Stimulated activated CD8-positive, alpha-beta memory T cell treated with anti-CD3 and anti-CD28 coated beads, Interleukin-2, amount 100 ng/mL, for 48 hours (primary cell): ENCODE measurements around the gene EEFSEC.

Experiments
- DNase-seq, 2 donors: peaks; one replicate each; pipeline ENCODE4 v3.0.0-alpha.2; 2020; ENCODE audit warnings: low read depth in 2 of 2

Gene EEFSEC

GRCh38 chr3:128153156-128154041, at the start of gene EEFSEC:
Gene EEFSEC, plus strand, starts transcription at chr3:128153481. Its CDS starts 27 bp downstream, at chr3:128153508.
- DNase-seq: peak; percentile 77 to 83

GRCh38 chr3:128107834-128108233, 45.4 kb upstream of the EEFSEC start:
- no peak for DNase-seq

- no peak for DNase-seq
These were observed 42.1 kb upstream of the EEFSEC start for GRCh38 chr3:128111147-128111546.

- DNase-seq: peak in 1 of 2 donors; percentile 24
These were observed 40.8 kb upstream of the EEFSEC start for GRCh38 chr3:128112357-128112968.

DNA sequence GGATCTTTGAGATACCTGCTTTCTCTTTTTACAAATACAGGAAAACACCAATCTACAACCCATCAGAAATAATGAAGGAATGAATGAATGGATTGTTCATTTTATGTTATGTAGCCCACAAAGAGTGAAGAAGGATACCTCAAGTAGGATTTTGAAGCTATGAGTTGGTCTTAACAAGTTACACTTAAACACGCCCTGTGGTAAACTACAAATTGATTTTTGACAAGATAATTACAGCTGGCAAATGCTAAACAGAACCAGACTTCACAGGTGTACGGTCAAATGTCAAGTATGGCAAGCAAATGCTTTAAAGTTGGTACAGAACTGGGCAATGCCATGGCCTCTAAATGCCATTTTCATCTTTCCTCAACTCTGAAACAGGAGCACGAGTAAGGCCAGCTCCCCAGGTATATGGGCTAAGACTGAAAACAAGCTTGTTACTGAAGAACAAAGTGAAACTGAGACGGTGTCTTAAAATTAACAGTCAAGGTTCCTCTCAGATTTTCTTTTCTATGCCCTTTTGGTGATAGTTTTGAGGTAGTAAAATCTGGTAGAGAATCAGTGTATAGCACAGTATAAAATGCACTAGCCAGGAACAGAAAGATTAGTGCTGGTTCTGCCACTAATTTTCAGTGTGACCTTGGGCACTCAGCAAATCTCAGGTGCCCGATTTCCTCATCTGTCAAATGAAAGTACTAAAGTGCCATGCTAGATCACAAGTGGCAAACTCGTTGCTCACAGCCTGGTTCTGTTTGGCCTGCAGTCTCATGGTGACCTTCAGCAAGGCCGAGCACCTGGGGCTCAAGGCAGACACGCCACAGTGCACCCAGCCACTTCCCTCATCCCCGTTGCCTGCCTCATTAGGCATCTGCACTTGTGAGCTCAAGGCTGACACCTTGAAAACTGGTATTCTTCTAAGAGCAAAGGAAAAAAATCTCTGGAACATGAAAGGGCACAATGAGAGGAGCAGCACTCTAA, 39.2 kb upstream of the EEFSEC start:
- DNase-seq: no peak

DNA sequence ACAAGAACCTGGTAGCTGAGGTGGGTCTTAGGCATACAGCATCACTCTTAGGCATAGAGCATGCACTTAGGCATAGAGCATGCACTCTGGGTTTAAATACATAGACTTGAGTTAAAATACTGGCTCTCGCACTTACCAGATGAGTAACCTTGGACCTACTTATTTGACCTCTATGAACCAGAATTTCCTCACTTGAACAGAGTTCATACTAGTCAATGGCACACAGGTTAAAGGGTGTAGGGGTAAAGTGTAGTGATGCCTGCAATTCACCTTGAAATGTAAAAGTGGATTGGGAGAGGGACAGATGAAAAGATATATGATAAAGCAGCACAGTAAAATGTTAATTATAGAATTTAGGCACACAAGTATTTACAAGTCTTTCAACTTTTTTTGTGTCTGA, 31.3 kb upstream of the EEFSEC start:
- DNase-seq: no peak

GRCh38 chr3:128123156-128123537, 30.1 kb upstream of the EEFSEC start:
- DNase-seq: no peak

DNA sequence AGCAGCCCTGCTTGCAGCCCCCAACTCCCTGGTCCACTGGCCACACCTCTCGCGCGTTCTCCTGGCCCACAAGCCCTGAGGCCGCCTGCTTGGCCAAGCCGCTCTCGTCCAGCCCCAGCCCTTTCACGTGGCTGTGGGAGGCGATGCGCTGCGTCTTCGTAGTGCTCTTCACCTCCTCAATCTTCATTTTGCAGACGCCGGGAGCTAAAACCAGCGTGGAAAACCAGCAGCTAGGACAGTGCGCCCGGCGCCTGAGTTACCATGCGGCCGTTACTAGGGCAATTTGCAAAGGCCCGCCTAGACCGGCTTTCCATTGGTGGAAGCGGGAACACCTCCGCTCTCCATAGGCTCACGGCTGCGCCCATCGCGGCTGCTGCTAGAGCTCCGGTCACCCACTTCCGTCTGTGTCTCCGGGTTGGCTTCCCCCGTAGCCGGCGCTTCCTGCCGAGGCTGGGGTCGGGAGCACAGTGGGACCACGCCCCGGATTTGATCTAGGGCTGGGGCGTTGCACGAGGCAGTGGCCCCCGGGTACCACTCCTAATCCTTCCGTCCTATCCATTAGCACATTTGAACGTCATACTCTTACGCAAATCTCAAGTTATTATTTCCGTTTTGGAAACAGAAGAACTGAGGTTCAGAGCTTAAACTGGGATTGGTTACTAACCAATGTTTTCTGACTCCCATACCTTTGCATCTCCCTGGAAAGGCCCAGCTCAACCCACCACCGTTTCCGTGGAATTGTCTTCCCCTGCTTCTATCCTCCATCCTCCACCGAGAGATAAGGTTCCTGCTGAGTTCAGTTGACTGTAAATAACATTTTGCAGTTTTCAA, 29.5 kb upstream of the EEFSEC start, which contains the start of gene RUVBL1:
TSS of gene RUVBL1 (minus strand) at position 275 of the 831 bp plus-strand sequence. CDS start at position 187, 88 bp downstream.
- peak; percentile 95 for DNase-seq

- DNase-seq: no peak
These were observed 26.0 kb upstream of the EEFSEC start for GRCh38 chr3:128127236-128127635.

GRCh38 chr3:128128251-128128650, 25.0 kb upstream of the EEFSEC start:
- DNase-seq: no peak

GRCh38 chr3:128131897-128132646, 21.2 kb upstream of the EEFSEC start:
- DNase-seq: no peak

DNA sequence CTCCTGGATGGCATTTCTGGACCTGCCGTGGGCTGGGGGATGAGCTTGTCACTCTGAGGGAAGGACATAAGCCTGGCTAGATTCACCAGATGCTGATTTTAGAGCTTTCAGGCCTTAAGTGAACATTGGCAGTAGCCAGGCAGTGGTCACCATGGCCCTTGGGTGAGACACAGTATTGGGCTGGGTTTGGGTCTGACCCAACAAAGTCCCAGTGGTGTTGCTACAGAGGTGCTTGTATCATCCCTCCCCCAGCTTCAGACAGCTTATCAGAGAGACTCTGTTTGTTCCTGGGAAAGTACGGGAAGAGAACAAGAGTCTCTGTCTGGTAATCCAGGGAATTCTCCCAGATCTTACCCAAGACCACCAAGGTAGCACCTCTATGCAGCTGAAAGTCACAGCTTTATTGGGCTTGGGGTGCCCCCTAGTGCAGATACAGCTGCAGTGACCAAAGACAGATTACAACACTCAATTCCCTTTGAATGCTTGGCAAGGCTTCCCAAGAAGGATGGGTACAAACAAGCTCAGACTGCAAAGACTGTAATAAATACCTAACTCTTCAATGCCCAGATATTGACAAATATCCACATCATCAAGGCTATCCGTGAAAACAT, 19.9 kb upstream of the EEFSEC start:
- DNase-seq: peak in 1 of 2 donors; percentile 23

DNA sequence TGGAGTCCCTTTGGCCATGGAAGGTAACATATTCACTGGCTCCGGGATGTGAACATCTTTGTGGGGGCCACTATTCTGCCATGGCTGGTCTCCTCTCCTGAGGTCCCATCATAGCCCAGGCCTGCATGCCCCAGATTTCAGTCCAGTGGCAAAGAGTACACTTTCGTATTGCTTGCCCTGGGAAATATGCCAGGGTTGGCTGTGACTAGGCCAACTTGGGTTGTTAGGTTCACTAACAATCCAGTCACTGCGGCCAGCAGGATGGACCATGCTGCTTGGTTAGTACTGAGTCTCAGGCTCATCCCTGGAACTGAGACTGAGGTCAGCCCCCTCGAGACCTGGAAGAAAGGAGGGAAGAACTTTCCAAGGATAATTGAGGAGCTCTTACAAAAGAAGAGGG, 9.8 kb upstream of the EEFSEC start:
- no peak for DNase-seq

GRCh38 chr3:128144512-128145187, 8.6 kb upstream of the EEFSEC start:
- DNase-seq: no peak

GRCh38 chr3:128145279-128145678, 8.0 kb upstream of the EEFSEC start:
- DNase-seq: no peak

GRCh38 chr3:128146201-128146600, 7.1 kb upstream of the EEFSEC start:
- no peak for DNase-seq

DNA sequence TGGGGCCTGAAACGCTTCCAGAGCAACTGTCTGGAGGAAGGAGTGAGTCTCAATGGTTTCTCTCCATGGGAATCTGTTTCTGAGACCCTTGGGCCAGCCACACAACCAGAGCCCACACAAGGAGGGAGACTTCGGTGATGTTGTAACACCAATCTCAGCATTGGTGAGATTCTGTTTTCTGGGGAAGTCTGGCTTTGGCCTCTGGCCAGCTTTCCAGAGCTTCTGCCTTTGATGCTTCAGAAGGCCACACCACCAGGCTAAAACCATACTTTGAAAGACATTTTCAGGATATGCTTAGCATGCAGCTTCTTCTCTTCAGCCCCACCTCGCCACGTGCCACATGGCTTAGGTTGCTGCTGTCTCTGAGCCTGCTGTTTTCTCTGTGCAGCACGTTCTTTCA, 3.6 kb upstream of the EEFSEC start:
- no peak for DNase-seq

DNA sequence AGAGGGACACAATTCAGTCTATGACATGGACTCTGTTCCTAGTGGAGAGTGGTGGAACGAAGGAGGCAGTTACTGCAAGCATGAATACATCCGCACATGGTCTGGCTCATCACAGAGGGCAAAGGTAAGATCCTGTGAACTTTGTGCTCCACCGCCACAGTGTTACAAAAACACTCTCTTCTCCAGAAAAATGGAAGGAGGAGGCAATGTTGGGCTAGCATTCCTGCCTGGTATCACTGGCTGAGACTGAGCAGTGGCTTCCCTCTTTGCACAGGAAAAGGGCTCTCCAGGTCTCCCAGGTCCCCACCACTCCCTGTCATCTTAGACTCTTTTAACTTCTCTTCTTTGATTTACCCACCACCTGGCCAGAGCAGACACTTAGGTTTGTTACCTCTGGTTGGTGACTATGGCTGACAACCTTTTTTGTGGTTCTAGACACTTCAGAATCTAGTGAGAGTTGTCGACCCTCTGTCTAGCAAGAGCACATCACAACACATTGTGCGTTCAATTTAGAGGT, 1.5 kb upstream of the EEFSEC start:
- no peak for DNase-seq
